Measurements from ENCODE around the gene TRPV4. TPM values are rescaled to one million over a fixed set of nuclear protein-coding genes. Genes with fewer than 3 reads are reported as not detected.

TRPV4 gene
- total and polyA plus RNA-seq, 9 donors = 0.13 to 3.3 (median 0.99) TPM

GRCh38 chr12:109771746-109772621 is 61.2 kb downstream of the TRPV4 start:
- 71% methylated on average over 10 of the region's 17 CpGs for WGBS (ENCODE audit: insufficient coverage)
- no peak for DNase-seq
- Histone ChIP-seq H3K36me3 (ENCODE audit: control insufficient read depth, insufficient read depth, low read length) (no peaks in the 10 kb centered on the region), H3K27ac (ENCODE audit: low read length) (no peak overlapping the region), H3K27me3 (ENCODE audit: control insufficient read depth, insufficient read depth, low read length) (peaks cover 4% of the 10 kb centered on the region), H3K4me3 (ENCODE audit: low read length) (no peak overlapping the region), H3K4me1 (ENCODE audit: control insufficient read depth, insufficient read depth, low read length) (no peaks in the 10 kb centered on the region), H3K9me3 (replicated peaks; ENCODE audit: control insufficient read depth, low read depth, low read length) (no peaks in the 10 kb centered on the region)

DNA sequence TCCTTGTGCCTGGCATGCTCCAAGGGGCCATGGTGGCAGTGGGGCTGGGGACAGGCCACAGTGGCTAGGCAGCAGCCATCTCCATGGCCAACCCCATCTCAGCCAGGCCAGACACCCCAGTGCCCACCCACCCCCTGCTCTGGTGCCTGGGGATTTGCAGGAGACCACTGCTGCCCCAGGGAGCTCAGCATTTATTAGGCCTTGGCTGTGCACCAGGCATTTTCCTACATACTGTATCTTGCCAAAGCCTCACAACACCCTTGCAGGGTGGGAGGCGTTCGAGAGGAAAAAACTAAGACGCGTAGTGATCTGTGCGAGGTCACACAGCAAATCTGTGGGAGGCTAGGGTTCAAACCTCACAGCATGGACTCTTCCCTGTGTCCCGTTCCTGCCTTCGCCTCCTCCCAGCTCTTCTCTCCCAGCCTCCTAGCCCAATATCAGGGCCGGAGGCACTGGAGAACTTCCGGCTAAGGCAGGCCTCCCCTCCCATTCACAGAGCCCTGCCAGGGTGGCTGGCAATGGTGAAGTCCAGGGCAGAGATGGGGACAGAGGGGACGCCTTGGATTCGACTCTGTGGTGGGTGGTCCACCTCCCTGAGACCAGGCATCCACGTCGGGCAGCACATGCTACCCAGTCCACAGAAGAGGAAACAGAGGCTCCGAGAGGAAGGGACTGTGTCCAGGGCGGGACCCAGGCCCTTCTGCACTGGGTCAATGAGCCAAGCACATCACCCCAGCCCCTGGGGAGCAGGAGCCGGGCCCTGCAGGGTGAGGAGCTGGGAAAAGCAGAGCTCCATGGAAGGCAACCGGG is 62.1 kb downstream of the TRPV4 start:
- peaks cover 4% of the 10 kb centered on the region for H3K27me3 ChIP-seq (ENCODE audit: control insufficient read depth, insufficient read depth, low read length)
- WGBS (ENCODE audit: insufficient coverage) = 74% methylated on average over 12 of the region's 17 CpGs

DNA sequence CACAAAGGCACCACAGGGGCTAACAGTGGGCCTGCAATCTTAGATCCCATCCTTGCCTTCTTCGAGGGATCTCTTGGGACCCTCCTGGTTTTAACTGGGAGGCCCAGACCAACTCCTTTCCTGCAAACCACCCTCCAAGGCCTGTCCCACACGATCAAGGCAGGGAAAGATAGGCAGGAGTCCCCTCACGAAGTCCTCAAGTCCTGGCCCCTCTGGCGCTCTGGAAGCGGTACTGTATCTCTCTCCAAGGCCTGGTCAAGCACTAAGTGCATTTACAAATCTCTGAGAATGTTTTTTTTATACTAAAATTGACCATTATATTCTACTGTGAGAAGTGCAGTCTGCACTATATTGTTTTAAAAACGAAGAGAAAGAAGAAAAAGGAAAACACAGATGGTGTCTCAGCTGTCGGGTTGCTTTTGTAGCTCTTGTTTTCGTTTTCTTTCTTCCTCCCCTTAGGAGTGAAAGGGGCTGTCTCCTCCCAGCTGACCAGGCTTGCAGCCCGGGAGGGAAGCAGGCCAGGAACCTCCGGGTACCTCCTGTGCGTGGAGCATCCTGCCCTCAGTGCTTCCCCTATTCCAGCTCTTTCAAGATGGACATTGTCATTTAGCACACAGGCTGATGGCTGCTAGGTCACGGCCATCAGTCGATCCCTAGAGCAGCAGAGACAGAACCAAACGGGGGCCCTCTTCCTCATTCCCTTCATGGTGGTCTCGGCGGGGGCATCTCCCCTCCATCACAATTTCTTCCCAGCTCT is 62.9 kb downstream of the TRPV4 start:
- Histone ChIP-seq H3K9me3 (replicated peaks; ENCODE audit: control insufficient read depth, low read depth, low read length) (no peaks in the 10 kb centered on the region), H3K27ac (ENCODE audit: low read length) (no peak overlapping the region), H3K4me1 (ENCODE audit: control insufficient read depth, insufficient read depth, low read length) (no peaks in the 10 kb centered on the region), H3K27me3 (ENCODE audit: control insufficient read depth, insufficient read depth, low read length) (peaks cover 4% of the 10 kb centered on the region), H3K36me3 (ENCODE audit: control insufficient read depth, insufficient read depth, low read length) (no peaks in the 10 kb centered on the region), H3K4me3 (ENCODE audit: low read length) (no peak overlapping the region)
- DNase-seq = peak; percentile 33
- WGBS (ENCODE audit: insufficient coverage) = 38% methylated on average over 7 of the region's 16 CpGs

More for the DNA sequence above, 62.1 kb downstream of the TRPV4 start:
- Histone ChIP-seq H3K4me3 (ENCODE audit: low read length) (no peak overlapping the region), H3K9me3 (replicated peaks; ENCODE audit: control insufficient read depth, low read depth, low read length) (no peaks in the 10 kb centered on the region), H3K4me1 (ENCODE audit: control insufficient read depth, insufficient read depth, low read length) (no peaks in the 10 kb centered on the region), H3K36me3 (ENCODE audit: control insufficient read depth, insufficient read depth, low read length) (no peaks in the 10 kb centered on the region), H3K27ac (ENCODE audit: low read length) (no peak overlapping the region)
- no peak for DNase-seq

DNA sequence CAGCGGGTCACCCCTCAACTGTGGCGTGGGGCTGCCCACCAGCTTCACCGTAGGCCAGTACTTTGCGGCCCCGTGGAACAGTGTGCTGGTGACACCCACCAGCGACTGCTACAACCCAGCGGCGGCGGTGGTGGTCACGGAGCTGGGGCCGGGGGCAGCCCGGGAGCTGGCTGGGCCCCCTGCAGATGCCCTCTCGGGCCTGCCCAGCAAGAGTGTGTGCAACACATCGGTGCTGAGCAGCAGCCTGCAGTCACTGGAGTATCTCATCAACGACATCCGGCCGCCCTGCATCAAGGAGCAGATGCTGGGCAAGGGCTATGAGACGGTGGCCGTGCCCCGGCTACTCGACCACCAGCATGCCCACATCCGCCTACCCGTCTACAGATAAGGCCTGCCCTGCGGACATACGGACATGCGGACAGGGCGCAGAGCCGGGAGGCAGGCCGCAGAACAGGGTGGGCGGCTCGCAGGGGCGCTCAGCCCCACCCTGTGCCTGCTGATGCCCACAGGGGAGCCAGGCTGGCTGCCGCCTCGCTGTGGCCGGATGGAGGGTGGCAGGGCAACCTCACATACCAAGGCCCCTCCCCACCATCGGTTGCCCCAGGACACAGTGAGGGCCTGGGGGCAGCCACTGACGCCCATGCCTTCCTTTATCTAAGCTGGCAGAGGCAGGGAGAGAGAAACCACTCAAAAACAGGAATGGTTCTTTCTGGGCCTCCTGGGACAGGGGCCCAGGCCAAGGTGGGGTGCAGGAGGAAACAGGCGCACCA is 64.1 kb downstream of the TRPV4 start:
- no peak overlapping the region for H3K4me3 ChIP-seq (ENCODE audit: low read length)
- no peaks in the 10 kb centered on the region for H3K9me3 ChIP-seq (replicated peaks; ENCODE audit: control insufficient read depth, low read depth, low read length)
- H3K27ac ChIP-seq (ENCODE audit: low read length) = no peak overlapping the region
- H3K4me1 ChIP-seq (ENCODE audit: control insufficient read depth, insufficient read depth, low read length) = no peaks in the 10 kb centered on the region
- H3K36me3 ChIP-seq (ENCODE audit: control insufficient read depth, insufficient read depth, low read length) = no peaks in the 10 kb centered on the region
- H3K27me3 ChIP-seq (ENCODE audit: control insufficient read depth, insufficient read depth, low read length) = peaks cover 4% of the 10 kb centered on the region
- DNase-seq = no peak
- 94% methylated on average over 36 of the region's 38 CpGs for WGBS (ENCODE audit: insufficient coverage)

DNA sequence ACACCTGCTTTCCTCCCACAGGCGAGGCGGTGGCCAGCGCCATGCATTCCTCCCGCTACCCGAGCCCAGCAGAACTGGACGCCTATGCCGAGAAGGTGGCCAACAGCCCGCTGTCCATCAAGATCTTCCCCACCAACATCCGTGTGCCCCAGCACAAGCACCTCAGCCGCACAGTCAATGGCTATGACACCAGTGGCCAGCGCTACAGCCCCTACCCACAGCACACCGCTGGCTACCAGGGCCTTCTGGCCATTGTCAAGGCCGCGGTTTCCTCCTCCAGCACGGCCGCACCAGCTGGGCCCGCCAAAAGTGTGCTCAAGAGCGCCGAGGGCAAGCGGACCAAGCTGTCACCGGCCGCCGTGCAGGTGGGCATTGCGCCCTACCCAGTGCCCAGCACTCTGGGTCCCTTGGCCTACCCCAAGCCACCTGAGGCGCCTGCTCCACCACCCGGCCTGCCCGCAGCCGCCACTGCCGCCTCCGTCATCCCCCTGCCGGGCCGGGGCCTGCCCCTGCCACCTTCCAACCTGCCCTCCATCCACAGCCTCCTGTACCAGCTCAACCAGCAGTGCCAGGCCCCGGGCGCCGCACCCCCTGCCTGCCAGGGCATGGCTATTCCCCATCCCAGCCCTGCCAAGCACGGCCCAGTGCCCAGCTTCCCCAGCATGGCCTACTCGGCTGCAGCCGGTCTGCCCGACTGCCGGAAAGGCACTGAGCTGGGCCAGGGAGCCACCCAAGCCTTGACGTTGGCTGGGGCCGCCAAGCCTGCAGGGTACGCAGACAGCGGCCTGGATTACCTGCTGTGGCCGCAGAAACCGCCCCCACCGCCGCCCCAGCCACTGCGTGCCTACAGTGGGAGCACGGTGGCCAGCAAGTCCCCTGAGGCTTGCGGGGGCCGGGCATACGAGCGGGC is 65.0 kb downstream of the TRPV4 start:
- Histone ChIP-seq H3K27ac (ENCODE audit: low read length) (no peak overlapping the region), H3K27me3 (ENCODE audit: control insufficient read depth, insufficient read depth, low read length) (no peaks in the 10 kb centered on the region), H3K4me3 (ENCODE audit: low read length) (no peak overlapping the region), H3K36me3 (ENCODE audit: control insufficient read depth, insufficient read depth, low read length) (no peaks in the 10 kb centered on the region), H3K9me3 (replicated peaks; ENCODE audit: control insufficient read depth, low read depth, low read length) (peaks cover 5% of the 10 kb centered on the region), H3K4me1 (ENCODE audit: control insufficient read depth, insufficient read depth, low read length) (no peaks in the 10 kb centered on the region)
- no peak for DNase-seq
- WGBS (ENCODE audit: insufficient coverage) = 92% methylated on average over 47 of the region's 54 CpGs

DNA sequence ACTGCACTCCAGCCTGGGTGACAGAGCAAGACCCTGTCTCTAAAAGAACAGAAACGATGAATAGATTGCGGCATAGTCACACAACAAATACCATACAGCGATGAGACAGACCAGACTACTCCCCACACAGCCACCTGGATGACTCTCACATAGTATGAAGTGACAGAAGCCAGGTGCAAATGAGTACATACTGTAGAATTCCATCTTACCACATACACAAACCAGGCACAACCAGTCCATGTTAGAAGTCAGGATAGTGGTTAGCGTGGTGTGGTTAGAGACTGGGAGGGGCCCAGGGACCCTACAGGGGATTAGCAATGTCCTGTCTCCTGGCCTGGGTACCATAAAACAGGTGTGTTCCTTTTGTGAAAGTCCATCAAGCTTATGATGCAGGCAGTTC is 65.7 kb downstream of the TRPV4 start:
- H3K4me1 ChIP-seq (ENCODE audit: control insufficient read depth, insufficient read depth, low read length) = no peaks in the 10 kb centered on the region
- peaks cover 8% of the 10 kb centered on the region for H3K9me3 ChIP-seq (replicated peaks; ENCODE audit: control insufficient read depth, low read depth, low read length)
- DNase-seq = no peak
- H3K4me3 ChIP-seq (ENCODE audit: low read length) = no peak overlapping the region
- no peak overlapping the region for H3K27ac ChIP-seq (ENCODE audit: low read length)
- H3K36me3 ChIP-seq (ENCODE audit: control insufficient read depth, insufficient read depth, low read length) = no peaks in the 10 kb centered on the region
- WGBS (ENCODE audit: insufficient coverage) = no CpG with 5 or more reads among the region's 4 CpGs
- H3K27me3 ChIP-seq (ENCODE audit: control insufficient read depth, insufficient read depth, low read length) = no peaks in the 10 kb centered on the region

GRCh38 chr12:109766251-109766778 is 66.9 kb downstream of the TRPV4 start:
- WGBS (ENCODE audit: insufficient coverage) = 62% methylated on average over 11 of the region's 12 CpGs
- no peak overlapping the region for H3K4me3 ChIP-seq (ENCODE audit: low read length)
- H3K27ac ChIP-seq (ENCODE audit: low read length) = no peak overlapping the region
- no peaks in the 10 kb centered on the region for H3K4me1 ChIP-seq (ENCODE audit: control insufficient read depth, insufficient read depth, low read length)
- no peaks in the 10 kb centered on the region for H3K27me3 ChIP-seq (ENCODE audit: control insufficient read depth, insufficient read depth, low read length)
- no peaks in the 10 kb centered on the region for H3K36me3 ChIP-seq (ENCODE audit: control insufficient read depth, insufficient read depth, low read length)
- H3K9me3 ChIP-seq (replicated peaks; ENCODE audit: control insufficient read depth, low read depth, low read length) = peaks cover 8% of the 10 kb centered on the region
- no peak for DNase-seq

DNA sequence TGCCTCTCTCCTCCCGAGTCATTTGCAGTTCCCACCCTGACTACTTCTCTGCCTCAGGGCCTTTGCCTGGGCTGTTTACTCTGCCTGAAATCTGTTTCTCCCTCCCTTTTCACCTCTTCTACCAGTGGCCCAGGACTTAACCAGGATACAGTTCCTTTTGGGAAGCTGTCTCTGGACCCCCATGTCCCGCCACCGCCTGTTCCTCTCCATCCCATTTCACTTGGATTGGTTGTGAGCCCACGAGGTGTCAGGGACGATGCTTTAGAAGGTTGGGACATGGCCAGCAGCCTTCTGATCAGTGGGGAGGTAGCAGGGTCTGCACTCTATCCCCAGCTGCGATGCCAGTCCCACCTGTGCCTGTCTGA is 67.8 kb downstream of the TRPV4 start:
- peaks cover 8% of the 10 kb centered on the region for H3K9me3 ChIP-seq (replicated peaks; ENCODE audit: control insufficient read depth, low read depth, low read length)
- H3K36me3 ChIP-seq (ENCODE audit: control insufficient read depth, insufficient read depth, low read length) = no peaks in the 10 kb centered on the region
- H3K4me3 ChIP-seq (ENCODE audit: low read length) = no peak overlapping the region
- no peaks in the 10 kb centered on the region for H3K27me3 ChIP-seq (ENCODE audit: control insufficient read depth, insufficient read depth, low read length)
- peaks cover 5% of the 10 kb centered on the region for H3K4me1 ChIP-seq (ENCODE audit: control insufficient read depth, insufficient read depth, low read length)
- no peak overlapping the region for H3K27ac ChIP-seq (ENCODE audit: low read length)
- no peak for DNase-seq
- 82% methylated on average over 3 of the region's 6 CpGs for WGBS (ENCODE audit: insufficient coverage)
